CD14-positive monocyte (primary cell): ENCODE results near the gene ARHGEF40. TPM values are rescaled to one million over a fixed set of nuclear protein-coding genes. Genes with fewer than 3 reads are reported as not detected.

ENCODE experiments used
- DNase-seq, 3 donors: peaks; one replicate each; pipeline ENCODE4 v3.0.0-alpha.2; 2011 to 2022
- H2AFZ ChIP-seq: 2 replicates; pipeline ENCODE4 v1.6.0; 2012; ENCODE audit warnings: mild to moderate bottlenecking, low read depth, low read length, inconsistent platforms; ENCODE audit not compliant: insufficient read depth, poor library complexity, severe bottlenecking
- H3K27ac ChIP-seq, 2 donors: 1 replicate in 1 of 2; 2 replicates in 1 of 2; pipeline ENCODE4 v1.5.1; 2012 to 2013; ENCODE audit warnings: low read length in 2 of 2, control low read depth in 1 of 2, inconsistent platforms in 1 of 2, low read depth in 1 of 2, mild to moderate bottlenecking in 1 of 2
- H3K27me3 ChIP-seq, 2 donors: one replicate each; pipeline versions ENCODE4 v1.6.0 to v1.6.1; 2011 to 2013; ENCODE audit warnings: low read length in 2 of 2; ENCODE audit not compliant: control insufficient read depth in 2 of 2, insufficient read depth in 2 of 2
- H3K36me3 ChIP-seq, 2 donors: replicated peaks in 1 of 2; 1 replicate in 1 of 2; 2 replicates in 1 of 2; pipeline versions ENCODE4 v1.5.1 to v1.6.1; 2012 to 2013; ENCODE audit warnings: low read length in 2 of 2, control low read depth in 1 of 2, inconsistent platforms in 1 of 2, mild to moderate bottlenecking in 1 of 2; ENCODE audit not compliant: insufficient read depth in 2 of 2, control insufficient read depth in 1 of 2
- H3K4me1 ChIP-seq, 2 donors: 1 replicate in 1 of 2; 2 replicates in 1 of 2; pipeline versions ENCODE4 v1.5.1 to v1.6.1; 2012 to 2013; ENCODE audit warnings: low read length in 2 of 2, control low read depth in 1 of 2, inconsistent platforms in 1 of 2, mild to moderate bottlenecking in 1 of 2, moderate library complexity in 1 of 2; ENCODE audit not compliant: insufficient read depth in 2 of 2, control insufficient read depth in 1 of 2
- H3K4me2 ChIP-seq: replicated peaks from 2 replicates; pipeline ENCODE3; 2012; ENCODE audit warnings: low read length, moderate library complexity, mild to moderate bottlenecking; ENCODE audit not compliant: poor library complexity, severe bottlenecking; ENCODE audit errors: extremely low read depth
- H3K4me3 ChIP-seq, 3 experiments: fragments of 200-600 bp in 1 of 3; sonication (generic) in 1 of 3; replicated peaks in 1 of 3; 1 replicate in 2 of 3; 2 replicates in 1 of 3; pipeline ENCODE4 v1.5.1; 2011 to 2013; ENCODE audit warnings: low read length in 3 of 3, mild to moderate bottlenecking in 3 of 3, control low read depth in 2 of 3, low read depth in 2 of 3, inconsistent platforms in 1 of 3, moderate library complexity in 1 of 3
- H3K79me2 ChIP-seq: 2 replicates; pipeline ENCODE4 v1.6.0; 2012; ENCODE audit warnings: mild to moderate bottlenecking, control low read depth, inconsistent platforms, low read length, moderate library complexity; ENCODE audit not compliant: insufficient read depth
- H3K9ac ChIP-seq: 2 replicates; pipeline ENCODE4 v1.6.0; 2017; ENCODE audit warnings: low read length, mild to moderate bottlenecking; ENCODE audit not compliant: insufficient read depth, poor library complexity, severe bottlenecking
- H3K9me3 ChIP-seq, 2 donors: replicated peaks in 1 of 2; 1 replicate in 1 of 2; 2 replicates in 1 of 2; pipeline versions ENCODE4 v1.5.1 to v1.6.1; 2012 to 2013; ENCODE audit warnings: low read length in 2 of 2, control low read depth in 1 of 2; ENCODE audit not compliant: control insufficient read depth in 1 of 2, insufficient read depth in 1 of 2
- H4K20me1 ChIP-seq: 2 replicates; pipeline ENCODE4 v1.6.0; 2012; ENCODE audit warnings: mild to moderate bottlenecking, low read length, control low read depth, moderate library complexity; ENCODE audit not compliant: insufficient read depth
- H3K27ac Mint-ChIP-seq, 7 donors: one replicate each; pipeline ENCODE4 v1.8.0; 2020; ENCODE audit warnings: mild to moderate bottlenecking in 7 of 7, mixed read lengths in 7 of 7, moderate library complexity in 6 of 7, inconsistent platforms in 2 of 7
- H3K27me3 Mint-ChIP-seq, 3 donors: one replicate each; pipeline ENCODE4 v1.8.0; 2021 to 2022; ENCODE audit warnings: low read depth in 3 of 3, mild to moderate bottlenecking in 3 of 3, mixed read lengths in 3 of 3, moderate library complexity in 3 of 3, inconsistent platforms in 1 of 3
- H3K36me3 Mint-ChIP-seq, 2 donors: one replicate each; pipeline ENCODE4 v1.8.0; 2020; ENCODE audit warnings: mixed read lengths in 2 of 2, inconsistent platforms in 1 of 2, mild to moderate bottlenecking in 1 of 2
- H3K4me1 Mint-ChIP-seq: one replicate; pipeline ENCODE4 v1.8.0; 2020; ENCODE audit warnings: mild to moderate bottlenecking, mixed read lengths
- H3K4me3 Mint-ChIP-seq, 2 donors: one replicate each; pipeline ENCODE4 v1.8.0; 2020; ENCODE audit warnings: mild to moderate bottlenecking in 2 of 2, mixed read lengths in 2 of 2, moderate library complexity in 1 of 2
- H3K9me3 Mint-ChIP-seq, 7 donors: one replicate each; pipeline ENCODE4 v1.8.0; 2020 to 2022; ENCODE audit warnings: mixed read lengths in 7 of 7, mild to moderate bottlenecking in 6 of 7, moderate library complexity in 6 of 7, inconsistent platforms in 2 of 7
- WGBS: methylation state at CpG from one replicate; pipeline ENCODE4 v1.1.5; 2013; ENCODE audit warnings: missing lambda C conversion rate; ENCODE audit not compliant: insufficient coverage; 5-methylcytosine and 5-hydroxymethylcytosine counted together
- intact Hi-C, 2 donors: fragments of 100-400 bp; cut with micrococcal nuclease; formaldehyde crosslinking; loops; one replicate each; pipeline versions ENCODE4 v1.15.0 to v1.15.1; 2023
- polyA plus RNA-seq, 3 donors: library from polyadenylated mRNA; depleted of rRNA in 1 of 3; unstranded in 2 of 3; stranded (reverse) in 1 of 3; fragments of 300-500 nt in 2 of 3; fragments of >200 nt in 1 of 3; fragmentation: Illumina TruSeq in 2 of 3; gene quantifications; 1 replicate in 2 of 3; 2 replicates in 1 of 3; pipeline ENCODE4 v1.2.3, GENCODE V29; 2012 to 2021
- TF ChIP-seq, protein P1 (sequence below): fragments of 200-600 bp; IDR thresholded peaks from one replicate; pipeline ENCODE4 v1.8.0; 2022; ENCODE audit warnings: antibody characterized with exemption, mild to moderate bottlenecking

ARHGEF40 gene
- polyA plus RNA-seq, 3 donors: 12.1 to 114 (median 15.3) TPM

DNA sequence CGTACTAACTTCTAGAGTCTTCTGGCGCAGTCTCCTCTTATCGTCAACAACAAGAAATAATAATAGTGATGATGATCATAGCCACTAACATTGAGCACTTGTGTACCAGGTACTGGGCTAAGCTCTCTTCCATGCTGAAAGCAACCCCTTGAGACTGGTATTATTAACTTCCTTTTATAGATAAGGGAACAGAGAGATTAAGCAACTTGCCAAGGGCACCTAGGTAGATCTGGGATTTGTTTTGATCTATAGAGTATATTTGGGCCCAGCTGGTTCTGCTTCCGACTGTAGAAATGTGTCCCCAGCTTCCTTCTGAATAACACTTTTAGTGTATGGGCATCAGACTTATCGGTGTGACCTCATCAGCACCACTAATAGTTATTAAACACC lies 29.5 kb downstream of the ARHGEF40 start:
- H3K4me3 ChIP-seq: no peak overlapping the region
- no peak for DNase-seq
- no peaks in the 10 kb centered on the region for H3K9me3 ChIP-seq
- H3K27ac Mint-ChIP-seq: no peak overlapping the region
- no peak overlapping the region for H3K9ac ChIP-seq
- peaks cover 0 to 2% (median 0%) of the 10 kb centered on the region in 7 donors for H3K9me3 Mint-ChIP-seq
- intact Hi-C loops: loop anchor here in 1 of 2 donors (10.0 kb wide), 1 partner anchor 415 kb away; the partner anchor contains the start of genes ANG and RNASE4
- 100% methylated on average over 1 of the region's 5 CpGs for WGBS
- H3K27ac ChIP-seq: no peak overlapping the region
- H4K20me1 ChIP-seq: no peaks in the 10 kb centered on the region
- peaks cover 24 to 28% of the 10 kb centered on the region in 2 donors for H3K4me1 ChIP-seq
- H3K27me3 ChIP-seq: peaks cover 0 to 3% of the 10 kb centered on the region in 2 donors
- peaks cover 4 to 18% (median 18%) of the 10 kb centered on the region in 3 donors for H3K27me3 Mint-ChIP-seq
- H3K4me1 Mint-ChIP-seq: peaks cover 27% of the 10 kb centered on the region
- no peak overlapping the region for H3K4me2 ChIP-seq
- H3K36me3 ChIP-seq: no peaks in the 10 kb centered on the region
- H3K79me2 ChIP-seq: no peaks in the 10 kb centered on the region
- H3K4me3 Mint-ChIP-seq: peak overlapping the region; percentile 51 to 83
- H3K36me3 Mint-ChIP-seq: no peaks in the 10 kb centered on the region
- TF ChIP-seq, protein P1, sequence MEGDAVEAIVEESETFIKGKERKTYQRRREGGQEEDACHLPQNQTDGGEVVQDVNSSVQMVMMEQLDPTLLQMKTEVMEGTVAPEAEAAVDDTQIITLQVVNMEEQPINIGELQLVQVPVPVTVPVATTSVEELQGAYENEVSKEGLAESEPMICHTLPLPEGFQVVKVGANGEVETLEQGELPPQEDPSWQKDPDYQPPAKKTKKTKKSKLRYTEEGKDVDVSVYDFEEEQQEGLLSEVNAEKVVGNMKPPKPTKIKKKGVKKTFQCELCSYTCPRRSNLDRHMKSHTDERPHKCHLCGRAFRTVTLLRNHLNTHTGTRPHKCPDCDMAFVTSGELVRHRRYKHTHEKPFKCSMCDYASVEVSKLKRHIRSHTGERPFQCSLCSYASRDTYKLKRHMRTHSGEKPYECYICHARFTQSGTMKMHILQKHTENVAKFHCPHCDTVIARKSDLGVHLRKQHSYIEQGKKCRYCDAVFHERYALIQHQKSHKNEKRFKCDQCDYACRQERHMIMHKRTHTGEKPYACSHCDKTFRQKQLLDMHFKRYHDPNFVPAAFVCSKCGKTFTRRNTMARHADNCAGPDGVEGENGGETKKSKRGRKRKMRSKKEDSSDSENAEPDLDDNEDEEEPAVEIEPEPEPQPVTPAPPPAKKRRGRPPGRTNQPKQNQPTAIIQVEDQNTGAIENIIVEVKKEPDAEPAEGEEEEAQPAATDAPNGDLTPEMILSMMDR: no peak
- no peak overlapping the region for H2AFZ ChIP-seq

DNA sequence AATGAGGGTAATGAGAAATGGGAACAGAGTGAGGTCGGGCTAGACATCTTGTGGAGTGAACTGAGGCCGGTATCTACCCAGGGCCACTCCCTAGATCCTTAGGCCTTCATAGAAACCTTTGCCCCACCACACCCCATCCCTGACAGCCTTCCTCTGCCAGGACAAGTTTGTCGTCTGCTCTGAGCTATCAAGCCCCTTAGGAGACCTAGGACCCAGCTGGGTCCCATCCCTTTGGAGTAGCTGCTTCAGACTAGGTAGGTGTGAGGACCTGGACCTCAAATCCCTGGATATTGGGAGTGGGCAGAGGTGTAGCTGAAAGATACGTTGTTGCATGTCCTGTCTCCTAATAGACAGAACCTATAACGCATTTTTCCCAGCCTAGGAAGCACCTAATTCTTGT lies 30.8 kb downstream of the ARHGEF40 start, which contains the start of gene TMEM253:
Gene TMEM253 (plus strand): TSS at position 136 of the 400 bp plus-strand sequence. CDS start 278 bp downstream, outside the sequence.
- no peaks in the 10 kb centered on the region for H3K36me3 Mint-ChIP-seq
- TF ChIP-seq, protein P1: no peak
- peaks cover 39% of the 10 kb centered on the region for H3K4me1 Mint-ChIP-seq
- Histone ChIP-seq H3K27me3 (peaks cover 0 to 3% of the 10 kb centered on the region in 2 donors), H4K20me1 (no peaks in the 10 kb centered on the region), H3K9me3 (no peaks in the 10 kb centered on the region), H3K36me3 (no peaks in the 10 kb centered on the region), H3K4me1 (peaks cover 37 to 42% of the 10 kb centered on the region in 2 donors), H3K27ac (no peak within 1 kb of the TSS), H3K4me3 (no peak within 1 kb of the TSS), H2AFZ (no peak within 1 kb of the TSS), H3K4me2 (no peak within 1 kb of the TSS), H3K9ac (no peak within 1 kb of the TSS), H3K79me2 (no peaks in the 10 kb centered on the region)
- peak within 1 kb of the TSS in 2 of 7 donors; percentile 33 to 76 for H3K27ac Mint-ChIP-seq
- intact Hi-C loops: loop anchor here (5.0 to 10.0 kb wide), 4 partner anchors 34 to 636 kb away; partner anchors contain the start of genes ANG (in 1 of the 2), HNRNPC (in 1 of the 2), PIP4P1 (in 1 of the 2) and PNP (in 1 of the 2)
- WGBS: no CpG with 5 or more reads among the region's 5 CpGs
- H3K27me3 Mint-ChIP-seq: peaks cover 4 to 18% (median 18%) of the 10 kb centered on the region in 3 donors
- peaks cover 0 to 2% (median 0%) of the 10 kb centered on the region in 7 donors for H3K9me3 Mint-ChIP-seq
- DNase-seq: no peak
- H3K4me3 Mint-ChIP-seq: no peak within 1 kb of the TSS
